Breast epithelium (tissue), 4 donors: ENCODE results near the gene EFHC2. TPM values are rescaled to one million over a fixed set of nuclear protein-coding genes. Genes with fewer than 3 reads are reported as not detected.

Experiments used
- DNase-seq, 2 donors: peaks; one replicate each; pipeline ENCODE4 v3.0.0-alpha.2; 2019; ENCODE audit warnings: low spot score in 2 of 2
- H3K27ac ChIP-seq, 2 donors: fragments of 200-600 bp; sonication (generic) in 1 of 2; one replicate each; pipeline ENCODE4 v1.5.1; 2016 to 2019; ENCODE audit warnings: mild to moderate bottlenecking in 1 of 2
- H3K27me3 ChIP-seq, 2 donors: fragments of 200-600 bp; sonication (generic) in 1 of 2; one replicate each; pipeline versions ENCODE4 v1.5.1 to v1.6.0; 2017 to 2019; ENCODE audit warnings: control low read depth in 1 of 2, mild to moderate bottlenecking in 1 of 2
- H3K36me3 ChIP-seq: fragments of 200-600 bp; one replicate; pipeline ENCODE4 v1.5.1; 2019
- H3K4me1 ChIP-seq, 2 donors: fragments of 200-600 bp; sonication (generic); one replicate each; pipeline ENCODE4 v1.5.1; 2016 to 2019; ENCODE audit warnings: control low read depth in 1 of 2
- H3K4me3 ChIP-seq, 3 donors: fragments of 200-600 bp; sonication (generic); 1 replicate in 2 of 3; 2 replicates in 1 of 3; pipeline ENCODE4 v1.5.1; 2016 to 2019; ENCODE audit warnings: mild to moderate bottlenecking in 3 of 3, moderate library complexity in 2 of 3
- H3K9me3 ChIP-seq, 2 donors: fragments of 200-600 bp; sonication (generic) in 1 of 2; one replicate each; pipeline ENCODE4 v1.5.1; 2016 to 2019; ENCODE audit warnings: control low read depth in 1 of 2
- POLR2A ChIP-seq: fragments of 450-650 bp; IDR thresholded peaks from one replicate; pipeline ENCODE4 v1.6.1; 2016; ENCODE audit warnings: antibody characterized with exemption, mild to moderate bottlenecking, moderate library complexity
- POLR2AphosphoS5 ChIP-seq, 3 donors: sonication (generic); formaldehyde crosslinking; IDR thresholded peaks; one replicate each; pipeline ENCODE4 v1.6.1; 2017; ENCODE audit warnings: antibody characterized with exemption in 3 of 3
- intact Hi-C: fragments of 100-400 bp; cut with DNase I; formaldehyde crosslinking; loops from one replicate; pipeline ENCODE4 v1.15.1; 2023; ENCODE audit warnings: low total_unique reads
- total RNA-seq, 3 donors: library from RNA; depleted of rRNA; stranded (reverse); fragments of >200 nt; gene quantifications; one replicate each; pipeline ENCODE4 v1.1.0, GENCODE V29; 2016
- TF ChIP-seq, protein P1 (sequence below), 3 donors: fragments of 450-650 bp; IDR thresholded peaks; one replicate each; pipeline ENCODE4 v1.5.1; 2016 to 2017; ENCODE audit warnings: antibody characterized with exemption in 3 of 3, mild to moderate bottlenecking in 3 of 3, moderate library complexity in 3 of 3

EFHC2 gene
- total RNA-seq, 3 donors from 2014 or later = 0.32 to 1.9 (median 0.66) TPM

DNA sequence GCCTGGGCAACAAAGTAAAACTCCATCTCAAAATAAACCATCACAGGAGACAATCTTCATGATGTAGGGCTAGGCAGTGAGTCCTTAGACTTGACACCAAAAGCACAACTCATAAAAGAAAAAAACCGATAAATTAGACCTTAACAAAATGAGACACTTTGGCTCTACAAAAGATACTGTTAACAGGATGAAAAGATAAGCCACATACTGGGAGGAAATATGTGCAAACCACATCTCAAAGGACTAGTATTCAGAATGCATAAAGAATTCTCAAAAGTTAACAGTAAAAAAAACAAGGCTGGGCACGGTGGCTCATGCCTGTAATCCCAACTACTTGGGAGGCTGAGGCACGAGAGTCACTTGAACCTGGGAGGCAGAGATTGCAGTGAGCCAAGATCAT lies 13.2 kb downstream of the EFHC2 start:
- Histone ChIP-seq H3K27ac (no peak overlapping the region), H3K4me3 (no peak overlapping the region), H3K36me3 (no peaks in the 10 kb centered on the region), H3K9me3 (no peaks in the 10 kb centered on the region), H3K27me3 (peaks cover 0 to 19% of the 10 kb centered on the region in 2 donors), H3K4me1 (no peaks in the 10 kb centered on the region)
- TF ChIP-seq POLR2AphosphoS5 (IDR thresholded peaks at IDR 0.05) = no peak
- TF ChIP-seq, protein P1, sequence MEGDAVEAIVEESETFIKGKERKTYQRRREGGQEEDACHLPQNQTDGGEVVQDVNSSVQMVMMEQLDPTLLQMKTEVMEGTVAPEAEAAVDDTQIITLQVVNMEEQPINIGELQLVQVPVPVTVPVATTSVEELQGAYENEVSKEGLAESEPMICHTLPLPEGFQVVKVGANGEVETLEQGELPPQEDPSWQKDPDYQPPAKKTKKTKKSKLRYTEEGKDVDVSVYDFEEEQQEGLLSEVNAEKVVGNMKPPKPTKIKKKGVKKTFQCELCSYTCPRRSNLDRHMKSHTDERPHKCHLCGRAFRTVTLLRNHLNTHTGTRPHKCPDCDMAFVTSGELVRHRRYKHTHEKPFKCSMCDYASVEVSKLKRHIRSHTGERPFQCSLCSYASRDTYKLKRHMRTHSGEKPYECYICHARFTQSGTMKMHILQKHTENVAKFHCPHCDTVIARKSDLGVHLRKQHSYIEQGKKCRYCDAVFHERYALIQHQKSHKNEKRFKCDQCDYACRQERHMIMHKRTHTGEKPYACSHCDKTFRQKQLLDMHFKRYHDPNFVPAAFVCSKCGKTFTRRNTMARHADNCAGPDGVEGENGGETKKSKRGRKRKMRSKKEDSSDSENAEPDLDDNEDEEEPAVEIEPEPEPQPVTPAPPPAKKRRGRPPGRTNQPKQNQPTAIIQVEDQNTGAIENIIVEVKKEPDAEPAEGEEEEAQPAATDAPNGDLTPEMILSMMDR (IDR thresholded peaks at IDR 0.05) = no peak
- TF ChIP-seq POLR2A = no peak
- no peak for DNase-seq
- intact Hi-C loops = no loop called here

DNA sequence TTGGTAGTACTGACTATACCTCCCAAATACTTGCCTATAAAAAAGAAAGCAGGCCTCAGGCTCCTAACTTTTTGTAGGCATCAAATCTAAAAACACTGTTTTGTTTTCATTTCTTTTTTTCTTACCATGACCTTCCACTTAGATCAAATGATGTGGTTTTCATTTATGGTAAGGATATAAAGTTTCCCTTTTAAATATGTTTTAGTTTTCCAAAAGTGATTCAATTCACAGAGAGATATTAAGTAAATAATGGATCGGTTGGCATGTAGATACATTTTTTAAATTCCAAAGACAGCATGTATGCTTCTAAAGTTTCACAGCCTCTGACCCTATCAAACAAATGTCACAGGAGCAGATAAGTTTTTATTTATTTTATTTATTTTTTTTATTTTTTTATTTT lies 23.9 kb downstream of the EFHC2 start:
- no peaks in the 10 kb centered on the region for H3K4me1 ChIP-seq
- intact Hi-C loops = no loop called here
- H3K36me3 ChIP-seq = no peaks in the 10 kb centered on the region
- no peak overlapping the region for H3K27ac ChIP-seq
- TF ChIP-seq, protein P1 (IDR thresholded peaks at IDR 0.05) = no peak
- TF ChIP-seq POLR2AphosphoS5 (IDR thresholded peaks at IDR 0.05) = no peak
- no peak for TF ChIP-seq POLR2A
- H3K4me3 ChIP-seq = no peak overlapping the region
- no peaks in the 10 kb centered on the region for H3K27me3 ChIP-seq
- DNase-seq = no peak
- H3K9me3 ChIP-seq = peaks cover 0 to 9% of the 10 kb centered on the region in 2 donors

DNA sequence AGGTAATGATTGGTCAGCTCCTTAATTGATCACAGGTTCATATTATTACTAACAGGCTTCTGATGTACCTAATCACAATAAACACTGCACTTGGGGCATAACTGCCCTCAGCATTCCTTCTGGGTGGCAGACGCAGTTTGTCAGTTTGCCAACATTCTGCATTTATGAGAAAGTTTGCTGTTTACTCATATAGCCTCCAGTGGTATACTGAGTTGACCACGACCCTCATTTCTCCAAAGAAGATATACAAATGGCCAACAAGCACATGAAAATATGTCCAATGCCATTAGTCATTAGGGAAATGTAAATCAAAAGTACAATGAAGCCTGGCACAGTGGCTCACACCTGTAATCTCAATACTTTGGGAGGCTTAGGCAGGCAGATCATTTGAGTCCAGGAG lies 26.3 kb downstream of the EFHC2 start:
- H3K4me3 ChIP-seq = no peak overlapping the region
- DNase-seq = no peak
- H3K27ac ChIP-seq = no peak overlapping the region
- no peaks in the 10 kb centered on the region for H3K36me3 ChIP-seq
- H3K27me3 ChIP-seq = peaks cover 0 to 2% of the 10 kb centered on the region in 2 donors
- peaks cover 0 to 9% of the 10 kb centered on the region in 2 donors for H3K9me3 ChIP-seq
- TF ChIP-seq, protein P1 (IDR thresholded peaks at IDR 0.05) = no peak
- H3K4me1 ChIP-seq = no peaks in the 10 kb centered on the region
- intact Hi-C loops = no loop called here

DNA sequence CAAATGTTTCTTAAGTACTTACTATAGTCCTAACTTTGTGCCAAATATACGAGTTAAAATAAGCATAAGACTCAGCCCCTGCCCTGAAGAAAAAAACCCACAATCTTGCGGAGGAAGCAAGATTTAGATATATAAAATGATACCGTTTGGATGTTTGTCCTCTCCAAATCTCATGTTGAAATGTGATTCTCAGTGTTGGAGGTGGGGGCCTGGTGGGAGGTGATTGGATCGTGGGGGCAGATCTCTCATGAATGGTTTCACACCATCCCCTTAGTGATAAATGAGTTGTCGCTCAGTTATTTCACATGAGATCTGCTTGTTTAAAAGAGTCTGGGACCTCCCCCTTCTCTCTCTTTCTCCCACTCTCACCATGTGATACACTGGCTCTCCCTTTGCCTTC lies 28.7 kb downstream of the EFHC2 start:
- H3K4me1 ChIP-seq = no peaks in the 10 kb centered on the region
- intact Hi-C loops = no loop called here
- no peak overlapping the region for H3K27ac ChIP-seq
- H3K9me3 ChIP-seq = peaks cover 0 to 9% of the 10 kb centered on the region in 2 donors
- H3K4me3 ChIP-seq = no peak overlapping the region
- TF ChIP-seq, protein P1 (IDR thresholded peaks at IDR 0.05) = no peak
- TF ChIP-seq POLR2A (no peak), POLR2AphosphoS5 (IDR thresholded peaks at IDR 0.05) (no peak)
- no peaks in the 10 kb centered on the region for H3K36me3 ChIP-seq
- peaks cover 0 to 15% of the 10 kb centered on the region in 2 donors for H3K27me3 ChIP-seq
- no peak for DNase-seq

DNA sequence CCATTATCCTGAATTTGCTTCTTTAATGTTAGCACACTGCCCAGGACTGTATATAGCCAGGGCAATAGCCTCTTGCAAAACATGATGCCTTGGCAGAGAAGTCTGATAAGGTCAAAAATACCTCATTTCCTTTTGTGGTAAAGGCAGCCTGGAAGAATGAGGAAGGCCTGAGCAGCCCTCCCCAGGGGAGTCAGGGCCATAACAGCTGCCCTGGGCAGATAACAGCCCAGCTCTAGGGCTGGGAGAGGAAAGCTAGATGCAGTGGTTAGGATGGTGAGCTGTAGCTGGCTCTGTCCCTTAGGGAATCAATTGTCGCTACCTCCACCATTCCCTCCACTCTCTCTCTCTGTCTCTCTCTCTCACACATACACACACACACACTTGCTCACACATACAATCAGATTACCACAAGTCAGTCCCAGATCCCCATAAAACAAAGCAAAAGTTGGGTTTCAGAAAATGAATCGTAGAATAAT lies 29.2 kb downstream of the EFHC2 start:
- H3K4me3 ChIP-seq = no peak overlapping the region
- no peaks in the 10 kb centered on the region for H3K36me3 ChIP-seq
- H3K4me1 ChIP-seq = no peaks in the 10 kb centered on the region
- TF ChIP-seq POLR2AphosphoS5 (IDR thresholded peaks at IDR 0.05) (no peak), POLR2A (no peak)
- TF ChIP-seq, protein P1 (IDR thresholded peaks at IDR 0.05) = no peak
- DNase-seq = no peak
- H3K9me3 ChIP-seq = peaks cover 0 to 9% of the 10 kb centered on the region in 2 donors
- intact Hi-C loops = no loop called here
- H3K27ac ChIP-seq = no peak overlapping the region
- H3K27me3 ChIP-seq = peaks cover 0 to 20% of the 10 kb centered on the region in 2 donors
